Measurements from ENCODE around the gene DLGAP1.

- no peak for TF ChIP-seq CTCF (conservative IDR thresholded peaks at IDR 0.05; ENCODE audit: low read depth in 2 of 2)
- no peak for TF ChIP-seq POLR2AphosphoS5 (IDR thresholded peaks at IDR 0.05; ENCODE audit: low read depth)
- TF ChIP-seq ETS1 (IDR thresholded peaks at IDR 0.05) = no peak
- TF ChIP-seq NANOG (IDR thresholded peaks at IDR 0.05; ENCODE audit: borderline replicate concordance) = no peak
- TF ChIP-seq EZH2 (IDR thresholded peaks at IDR 0.05; ENCODE audit: low read depth, unreplicated experiment) = no peak
- TF ChIP-seq CREB1 (CRISPR knock-in tag; IDR thresholded peaks at IDR 0.05; ENCODE audit: low read depth) = no peak
Observed at GRCh38 chr18:4353853-4354418, 101.2 kb downstream of the DLGAP1 start.

Measured in GM23338 (cell line).